ENCODE measurements around the gene CDKN2B-AS1.
"Not testable (repeated sequence)": the region's sequence is repeated elsewhere in the genome, so short reads cannot be mapped to it uniquely, and the experiment has no call there.

Gene CDKN2B-AS1

GRCh38 chr9:21994556-21995005, at the start of gene CDKN2B-AS1:
TSS of gene CDKN2B-AS1 (plus strand) at chr9:21994791.
- DNase-seq = peak; percentile 97

GRCh38 chr9:21945606-21946005, 49.0 kb upstream of the CDKN2B-AS1 start:
- DNase-seq = peak; percentile 58

GRCh38 chr9:21958833-21959232, 35.8 kb upstream of the CDKN2B-AS1 start:
- no peak for DNase-seq

GRCh38 chr9:21959268-21959667, 35.3 kb upstream of the CDKN2B-AS1 start:
- not testable (repeated sequence) for DNase-seq

- DNase-seq = no peak
Measured at GRCh38 chr9:21961569-21961968, 33.0 kb upstream of the CDKN2B-AS1 start.

GRCh38 chr9:21964925-21965385, 29.6 kb upstream of the CDKN2B-AS1 start:
- no peak for DNase-seq

- no peak for DNase-seq
Measured at GRCh38 chr9:21965401-21965951, 29.1 kb upstream of the CDKN2B-AS1 start.

- no peak for DNase-seq
Measured at GRCh38 chr9:21966140-21966851, 28.3 kb upstream of the CDKN2B-AS1 start.

- no peak for DNase-seq
Measured at GRCh38 chr9:21967169-21967568, 27.4 kb upstream of the CDKN2B-AS1 start.

- DNase-seq = no peak
Measured at GRCh38 chr9:21967702-21968101, 26.9 kb upstream of the CDKN2B-AS1 start.

- DNase-seq = no peak
Measured at GRCh38 chr9:21968331-21969010, 26.1 kb upstream of the CDKN2B-AS1 start.

GRCh38 chr9:21969011-21969940, 25.3 kb upstream of the CDKN2B-AS1 start:
- DNase-seq = no peak

GRCh38 chr9:21969951-21970799, 24.4 kb upstream of the CDKN2B-AS1 start:
- no peak for DNase-seq

GRCh38 chr9:21970800-21971640, 23.6 kb upstream of the CDKN2B-AS1 start:
- no peak for DNase-seq

GRCh38 chr9:21972361-21972760, 22.2 kb upstream of the CDKN2B-AS1 start:
- DNase-seq = no peak

- DNase-seq = peak; percentile 92
Measured at GRCh38 chr9:21974343-21974721, 20.3 kb upstream of the CDKN2B-AS1 start.

GRCh38 chr9:21974722-21975409, 19.7 kb upstream of the CDKN2B-AS1 start:
- DNase-seq = peak; percentile 99

- DNase-seq = no peak
Measured at GRCh38 chr9:21976334-21976875, 18.2 kb upstream of the CDKN2B-AS1 start.

- DNase-seq = no peak
Measured at GRCh38 chr9:21982391-21982790, 12.2 kb upstream of the CDKN2B-AS1 start.

All from NCI-H69 (cell line).